Measurements from ENCODE around the gene VDR.

The VDR gene

GRCh38 chr12:47927346-47927745 is 22.6 kb upstream of the VDR start:
- DNase-seq (ENCODE audit: extremely low read depth, low read depth) = no peak
- no peak for TF ChIP-seq CTCF (IDR thresholded peaks at IDR 0.05; ENCODE audit: low read depth, low read length)

- TF ChIP-seq CTCF (IDR thresholded peaks at IDR 0.05; ENCODE audit: low read depth, low read length) = no peak
- DNase-seq (ENCODE audit: extremely low read depth, low read depth) = no peak
These were observed 17.1 kb upstream of the VDR start for GRCh38 chr12:47921907-47922306.

- no peak for TF ChIP-seq CTCF (IDR thresholded peaks at IDR 0.05; ENCODE audit: low read depth, low read length)
- no peak for DNase-seq (ENCODE audit: extremely low read depth, low read depth)
These were observed 16.1 kb upstream of the VDR start for GRCh38 chr12:47920913-47921312.

GRCh38 chr12:47913081-47913480 is 8.3 kb upstream of the VDR start:
- no peak for DNase-seq (ENCODE audit: extremely low read depth, low read depth)
- no peak for TF ChIP-seq CTCF (IDR thresholded peaks at IDR 0.05; ENCODE audit: low read depth, low read length)

- TF ChIP-seq CTCF (IDR thresholded peaks at IDR 0.05; ENCODE audit: low read depth, low read length) = no peak
- DNase-seq (ENCODE audit: extremely low read depth, low read depth) = no peak
These were observed 7.8 kb upstream of the VDR start for GRCh38 chr12:47912556-47912955.

DNA sequence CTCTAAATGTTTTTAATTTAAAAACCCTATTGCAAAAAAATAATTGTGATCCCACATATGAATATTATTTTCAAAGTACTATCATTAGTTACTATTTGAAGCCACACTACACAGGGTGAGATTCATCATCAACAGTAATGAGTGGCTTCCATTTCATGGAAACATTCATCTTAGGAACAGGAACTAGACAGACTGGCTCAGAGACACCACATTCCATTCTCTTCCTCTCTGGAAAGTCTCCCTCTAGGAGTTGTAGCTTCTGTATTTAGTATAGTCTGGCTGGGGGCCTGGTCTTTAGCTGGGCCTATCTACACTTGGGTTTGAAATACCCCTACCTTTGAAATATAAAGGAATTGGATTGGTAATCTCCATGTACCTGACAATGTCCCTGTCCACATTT is 6.2 kb upstream of the VDR start:
- no peak for DNase-seq (ENCODE audit: extremely low read depth, low read depth)
- no peak for TF ChIP-seq CTCF (IDR thresholded peaks at IDR 0.05; ENCODE audit: low read depth, low read length)

DNA sequence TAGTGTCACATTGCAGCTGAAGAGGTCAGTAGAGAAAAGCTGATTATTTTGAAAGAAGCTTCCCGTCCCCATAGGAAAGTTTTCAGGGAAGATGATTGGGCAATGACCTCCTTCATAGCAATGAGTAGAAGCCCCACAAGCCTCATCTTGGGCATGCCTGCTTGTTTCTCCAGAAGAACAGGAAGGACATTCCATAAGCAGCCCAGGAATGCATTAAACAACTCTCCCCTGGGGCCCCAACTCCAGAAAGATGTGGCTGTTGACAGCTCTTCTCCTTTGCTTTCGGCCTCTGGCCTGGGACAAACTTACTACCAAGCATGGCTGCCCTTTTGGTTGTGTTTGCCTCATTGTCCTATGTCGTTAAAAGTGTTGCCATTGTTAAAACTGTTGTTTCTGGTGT is 5.7 kb upstream of the VDR start:
- no peak for DNase-seq (ENCODE audit: extremely low read depth, low read depth)
- TF ChIP-seq CTCF (IDR thresholded peaks at IDR 0.05; ENCODE audit: low read depth, low read length) = no peak

Measured in AG09319 (cell line).